Measurements from ENCODE around the gene SMARCC1.

SMARCC1 gene

GRCh38 chr3:47554335-47554734 is 227.4 kb downstream of the SMARCC1 start:
- H3K27ac ChIP-seq (ENCODE audit: low read length): no peak overlapping the region
- no peak overlapping the region for H3K4me3 ChIP-seq (ENCODE audit: low read length)
- no peak overlapping the region for H2AFZ ChIP-seq (ENCODE audit: low read depth, low read length)
- H3K9ac ChIP-seq (ENCODE audit: low read length): no peak overlapping the region
- H3K36me3 ChIP-seq (replicated peaks; ENCODE audit: low read depth, low read length): no peaks in the 10 kb centered on the region
- no peaks in the 10 kb centered on the region for H3K79me2 ChIP-seq (ENCODE audit: low read length)
- H3K27me3 ChIP-seq (ENCODE audit: low read depth, low read length): peaks cover 12% of the 10 kb centered on the region; the same call in 1 of the 2 replicates
- H3K4me1 ChIP-seq (ENCODE audit: low read length): no peaks in the 10 kb centered on the region
- no peaks in the 10 kb centered on the region for H4K20me1 ChIP-seq (ENCODE audit: insufficient read depth, low read length)
- no peak overlapping the region for H3K4me2 ChIP-seq (ENCODE audit: low read length)
- no peaks in the 10 kb centered on the region for H3K9me3 ChIP-seq (ENCODE audit: insufficient read depth, low read length)
- no peak for TF ChIP-seq CTCF (IDR thresholded peaks at IDR 0.05; ENCODE audit: low read depth, low read length)
- TF ChIP-seq EZH2phosphoT487 (IDR thresholded peaks at IDR 0.05; ENCODE audit: low read depth): no peak

- Histone ChIP-seq H3K27me3 (ENCODE audit: low read depth, low read length) (peaks cover 16% of the 10 kb centered on the region; the same call in 1 of the 2 replicates), H3K4me2 (ENCODE audit: low read length) (no peak overlapping the region), H3K9me3 (ENCODE audit: insufficient read depth, low read length) (no peaks in the 10 kb centered on the region), H3K4me1 (ENCODE audit: low read length) (no peaks in the 10 kb centered on the region), H3K36me3 (replicated peaks; ENCODE audit: low read depth, low read length) (no peaks in the 10 kb centered on the region), H3K9ac (ENCODE audit: low read length) (no peak overlapping the region), H2AFZ (ENCODE audit: low read depth, low read length) (no peak overlapping the region), H3K27ac (ENCODE audit: low read length) (no peak overlapping the region), H4K20me1 (ENCODE audit: insufficient read depth, low read length) (no peaks in the 10 kb centered on the region), H3K4me3 (ENCODE audit: low read length) (no peak overlapping the region), H3K79me2 (ENCODE audit: low read length) (no peaks in the 10 kb centered on the region)
- no peak for TF ChIP-seq EZH2phosphoT487 (IDR thresholded peaks at IDR 0.05; ENCODE audit: low read depth)
- no peak for TF ChIP-seq CTCF (IDR thresholded peaks at IDR 0.05; ENCODE audit: low read depth, low read length)
Measured at GRCh38 chr3:47553407-47553806, 228.3 kb downstream of the SMARCC1 start.

- no peaks in the 10 kb centered on the region for H3K79me2 ChIP-seq (ENCODE audit: low read length)
- no peak overlapping the region for H3K4me2 ChIP-seq (ENCODE audit: low read length)
- peaks cover 4% of the 10 kb centered on the region for H3K27me3 ChIP-seq (ENCODE audit: low read depth, low read length)
- no peak overlapping the region for H3K4me3 ChIP-seq (ENCODE audit: low read length)
- no peaks in the 10 kb centered on the region for H3K4me1 ChIP-seq (ENCODE audit: low read length)
- no peaks in the 10 kb centered on the region for H3K9me3 ChIP-seq (ENCODE audit: insufficient read depth, low read length)
- H2AFZ ChIP-seq (ENCODE audit: low read depth, low read length): no peak overlapping the region
- no peak for TF ChIP-seq EZH2phosphoT487 (IDR thresholded peaks at IDR 0.05; ENCODE audit: low read depth)
- TF ChIP-seq CTCF (IDR thresholded peaks at IDR 0.05; ENCODE audit: low read depth, low read length): no peak
- H3K27ac ChIP-seq (ENCODE audit: low read length): no peak overlapping the region
- no peaks in the 10 kb centered on the region for H3K36me3 ChIP-seq (replicated peaks; ENCODE audit: low read depth, low read length)
- H3K9ac ChIP-seq (ENCODE audit: low read length): no peak overlapping the region
- no peaks in the 10 kb centered on the region for H4K20me1 ChIP-seq (ENCODE audit: insufficient read depth, low read length)
Measured at GRCh38 chr3:47542471-47543173, 239.1 kb downstream of the SMARCC1 start.

- H3K36me3 ChIP-seq (replicated peaks; ENCODE audit: low read depth, low read length): no peaks in the 10 kb centered on the region
- no peaks in the 10 kb centered on the region for H4K20me1 ChIP-seq (ENCODE audit: insufficient read depth, low read length)
- no peak for TF ChIP-seq EZH2phosphoT487 (IDR thresholded peaks at IDR 0.05; ENCODE audit: low read depth)
- TF ChIP-seq CTCF (IDR thresholded peaks at IDR 0.05; ENCODE audit: low read depth, low read length): no peak
- H3K9ac ChIP-seq (ENCODE audit: low read length): no peak overlapping the region
- H3K27me3 ChIP-seq (ENCODE audit: low read depth, low read length): no peaks in the 10 kb centered on the region
- no peak overlapping the region for H2AFZ ChIP-seq (ENCODE audit: low read depth, low read length)
- no peaks in the 10 kb centered on the region for H3K79me2 ChIP-seq (ENCODE audit: low read length)
- no peaks in the 10 kb centered on the region for H3K9me3 ChIP-seq (ENCODE audit: insufficient read depth, low read length)
- H3K4me2 ChIP-seq (ENCODE audit: low read length): no peak overlapping the region
- H3K4me1 ChIP-seq (ENCODE audit: low read length): no peaks in the 10 kb centered on the region
- no peak overlapping the region for H3K4me3 ChIP-seq (ENCODE audit: low read length)
- no peak overlapping the region for H3K27ac ChIP-seq (ENCODE audit: low read length)
Measured at GRCh38 chr3:47541583-47542108, 240.0 kb downstream of the SMARCC1 start.

Measured in OCI-LY3 (cell line).